Bone marrow (tissue), 2 donors: ENCODE measurements around the gene SPRING1.

ENCODE experiments used
- DNase-seq, 2 donors: peaks; one replicate each; lab custom pipeline; 2025; lab: John Stamatoyannopoulos, UW

SPRING1 gene

GRCh38 chr12:116739381-116739887 is 1.6 kb upstream of the SPRING1 start:
- DNase-seq = no peak

- no peak for DNase-seq
Measured at GRCh38 chr12:116736962-116737773, 701 bp downstream of the SPRING1 start.

GRCh38 chr12:116735951-116736599 is 1.8 kb downstream of the SPRING1 start:
- DNase-seq = no peak

GRCh38 chr12:116735084-116735483 is 2.8 kb downstream of the SPRING1 start:
- no peak for DNase-seq

GRCh38 chr12:116734156-116734768 is 3.6 kb downstream of the SPRING1 start:
- no peak for DNase-seq

- no peak for DNase-seq
Measured at GRCh38 chr12:116731801-116732200, 6.1 kb downstream of the SPRING1 start.

- DNase-seq = no peak
Measured at GRCh38 chr12:116727891-116728290, 10.0 kb downstream of the SPRING1 start.

GRCh38 chr12:116727261-116727660 is 10.6 kb downstream of the SPRING1 start:
- no peak for DNase-seq

GRCh38 chr12:116726694-116727093 is 11.2 kb downstream of the SPRING1 start:
- no peak for DNase-seq

- DNase-seq = no peak
Measured at GRCh38 chr12:116722245-116722644, 15.6 kb downstream of the SPRING1 start.

- DNase-seq = no peak
Measured at GRCh38 chr12:116719731-116720528, 17.9 kb downstream of the SPRING1 start.

GRCh38 chr12:116718655-116719454 is 19.0 kb downstream of the SPRING1 start:
- DNase-seq = no peak

GRCh38 chr12:116717466-116718437 is 20.1 kb downstream of the SPRING1 start:
- no peak for DNase-seq

- DNase-seq = no peak
Measured at GRCh38 chr12:116714175-116714574, 23.7 kb downstream of the SPRING1 start.

- DNase-seq = no peak
Measured at GRCh38 chr12:116713527-116713926, 24.3 kb downstream of the SPRING1 start.

GRCh38 chr12:116712458-116713303 is 25.2 kb downstream of the SPRING1 start:
- no peak for DNase-seq

- peak in 1 of 2 donors; percentile 16 for DNase-seq
Measured at GRCh38 chr12:116710370-116711150, 27.3 kb downstream of the SPRING1 start.

GRCh38 chr12:116709768-116710167 is 28.1 kb downstream of the SPRING1 start:
- no peak for DNase-seq
